ENCODE results near the gene LARGE2.

LARGE2 gene

DNA sequence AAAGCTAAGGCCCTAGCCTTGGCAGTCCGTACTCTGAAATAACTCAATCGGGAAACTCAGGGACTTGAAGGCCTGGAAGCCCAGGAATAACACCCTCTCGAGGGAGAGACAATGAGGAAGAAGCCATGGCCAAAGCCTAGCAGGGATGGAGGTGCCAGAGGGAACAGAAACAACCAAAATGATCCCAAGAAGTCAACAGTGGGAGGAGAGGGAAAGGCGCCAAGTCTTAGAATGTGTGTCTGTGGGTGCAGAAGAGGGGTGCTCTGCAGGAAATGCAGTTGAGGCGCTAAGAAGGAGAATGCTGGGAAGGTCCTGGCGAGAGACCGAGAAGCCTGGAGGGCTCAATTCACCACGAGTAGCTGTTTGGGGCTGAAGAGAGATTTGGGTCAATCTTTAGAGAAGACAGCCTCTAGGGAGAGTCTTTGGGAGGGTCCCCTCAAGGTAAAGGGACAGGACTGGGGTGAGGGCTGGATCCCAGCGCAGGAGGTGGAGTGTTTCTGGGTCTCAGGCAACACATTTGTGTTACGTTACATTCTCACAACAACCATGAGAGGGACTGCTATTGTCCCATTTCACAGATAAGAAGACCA is 37.8 kb upstream of the LARGE2 start:
- TF ChIP-seq, protein P1, sequence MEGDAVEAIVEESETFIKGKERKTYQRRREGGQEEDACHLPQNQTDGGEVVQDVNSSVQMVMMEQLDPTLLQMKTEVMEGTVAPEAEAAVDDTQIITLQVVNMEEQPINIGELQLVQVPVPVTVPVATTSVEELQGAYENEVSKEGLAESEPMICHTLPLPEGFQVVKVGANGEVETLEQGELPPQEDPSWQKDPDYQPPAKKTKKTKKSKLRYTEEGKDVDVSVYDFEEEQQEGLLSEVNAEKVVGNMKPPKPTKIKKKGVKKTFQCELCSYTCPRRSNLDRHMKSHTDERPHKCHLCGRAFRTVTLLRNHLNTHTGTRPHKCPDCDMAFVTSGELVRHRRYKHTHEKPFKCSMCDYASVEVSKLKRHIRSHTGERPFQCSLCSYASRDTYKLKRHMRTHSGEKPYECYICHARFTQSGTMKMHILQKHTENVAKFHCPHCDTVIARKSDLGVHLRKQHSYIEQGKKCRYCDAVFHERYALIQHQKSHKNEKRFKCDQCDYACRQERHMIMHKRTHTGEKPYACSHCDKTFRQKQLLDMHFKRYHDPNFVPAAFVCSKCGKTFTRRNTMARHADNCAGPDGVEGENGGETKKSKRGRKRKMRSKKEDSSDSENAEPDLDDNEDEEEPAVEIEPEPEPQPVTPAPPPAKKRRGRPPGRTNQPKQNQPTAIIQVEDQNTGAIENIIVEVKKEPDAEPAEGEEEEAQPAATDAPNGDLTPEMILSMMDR (IDR thresholded peaks at IDR 0.05): no peak

DNA sequence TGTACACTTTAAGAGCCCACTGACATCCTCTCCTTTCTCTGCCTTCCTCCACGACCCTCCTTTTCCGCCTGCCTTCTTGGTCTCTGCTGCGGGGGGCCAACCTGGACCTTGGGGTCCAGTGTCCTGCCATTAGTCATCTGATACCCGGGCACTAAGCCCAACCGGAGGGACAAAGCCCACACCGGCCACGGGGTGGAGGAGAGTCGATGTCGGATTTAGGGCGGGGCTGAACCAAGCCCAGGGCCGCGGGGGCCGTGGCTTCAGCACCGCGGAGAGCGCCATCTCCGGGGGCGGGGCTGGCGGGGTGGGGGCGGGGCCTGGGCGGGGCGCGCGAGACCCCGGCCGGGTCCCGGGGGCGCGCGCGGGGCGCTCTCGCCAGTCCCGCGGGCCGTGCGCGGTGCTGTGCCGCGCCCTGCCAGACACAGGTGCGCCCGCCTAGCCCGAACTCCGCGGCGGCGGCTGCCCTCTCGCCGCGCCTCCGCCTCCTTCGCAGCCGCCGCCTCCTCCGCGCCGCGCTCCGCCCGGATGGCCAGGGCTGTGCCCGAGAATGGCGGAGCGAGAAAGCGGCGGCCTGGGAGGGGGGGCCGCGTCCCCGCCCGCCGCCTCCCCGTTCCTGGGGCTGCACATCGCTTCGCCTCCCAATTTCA is 37.1 kb upstream of the LARGE2 start, which contains the start of gene MAPK8IP1:
TSS of gene MAPK8IP1 (plus strand) at position 378 of the 647 bp plus-strand sequence. CDS start at position 548, 170 bp downstream.
- TF ChIP-seq, protein P1 (IDR thresholded peaks at IDR 0.05): no peak

DNA sequence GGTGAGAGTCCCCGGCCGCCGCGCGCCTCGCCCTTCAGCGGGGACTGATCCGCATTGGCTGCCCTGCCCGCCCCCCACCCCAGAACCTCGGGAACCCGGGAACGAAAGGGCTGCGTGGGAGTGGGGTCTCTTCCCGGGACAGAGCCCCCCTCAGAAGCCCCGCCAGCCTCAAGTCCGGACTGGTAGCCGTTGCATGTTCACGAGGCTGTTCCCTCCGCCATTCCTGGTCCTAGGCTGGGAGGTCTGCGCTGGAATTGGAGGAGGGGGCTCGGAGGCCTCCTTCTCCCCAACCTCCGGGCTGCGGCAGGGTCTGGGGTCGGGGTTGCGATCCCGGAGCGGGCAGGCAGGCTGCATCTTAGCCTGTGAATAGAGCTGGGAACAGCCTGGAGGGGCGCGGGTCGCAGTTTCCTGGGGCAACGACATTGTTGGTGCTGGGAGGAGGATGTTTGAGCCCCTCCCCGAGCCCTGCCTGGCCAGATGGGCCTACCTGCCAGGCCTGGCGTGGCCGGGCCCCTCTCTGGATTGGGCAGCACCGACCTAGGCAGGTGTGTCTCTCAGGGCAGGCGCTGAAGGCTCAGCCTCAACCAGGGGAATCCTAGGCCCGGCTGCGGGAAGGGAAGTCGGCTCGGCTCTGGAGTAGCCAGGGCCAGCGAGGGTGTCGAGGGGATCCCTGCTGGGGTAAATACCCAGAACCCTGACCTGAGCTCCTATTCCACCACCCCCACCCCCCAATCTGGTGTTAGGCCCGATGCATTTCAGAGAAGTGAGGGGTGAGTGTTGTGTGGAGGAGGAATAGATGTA is 36.3 kb upstream of the LARGE2 start:
- TF ChIP-seq, protein P1 (IDR thresholded peaks at IDR 0.05): no peak

DNA sequence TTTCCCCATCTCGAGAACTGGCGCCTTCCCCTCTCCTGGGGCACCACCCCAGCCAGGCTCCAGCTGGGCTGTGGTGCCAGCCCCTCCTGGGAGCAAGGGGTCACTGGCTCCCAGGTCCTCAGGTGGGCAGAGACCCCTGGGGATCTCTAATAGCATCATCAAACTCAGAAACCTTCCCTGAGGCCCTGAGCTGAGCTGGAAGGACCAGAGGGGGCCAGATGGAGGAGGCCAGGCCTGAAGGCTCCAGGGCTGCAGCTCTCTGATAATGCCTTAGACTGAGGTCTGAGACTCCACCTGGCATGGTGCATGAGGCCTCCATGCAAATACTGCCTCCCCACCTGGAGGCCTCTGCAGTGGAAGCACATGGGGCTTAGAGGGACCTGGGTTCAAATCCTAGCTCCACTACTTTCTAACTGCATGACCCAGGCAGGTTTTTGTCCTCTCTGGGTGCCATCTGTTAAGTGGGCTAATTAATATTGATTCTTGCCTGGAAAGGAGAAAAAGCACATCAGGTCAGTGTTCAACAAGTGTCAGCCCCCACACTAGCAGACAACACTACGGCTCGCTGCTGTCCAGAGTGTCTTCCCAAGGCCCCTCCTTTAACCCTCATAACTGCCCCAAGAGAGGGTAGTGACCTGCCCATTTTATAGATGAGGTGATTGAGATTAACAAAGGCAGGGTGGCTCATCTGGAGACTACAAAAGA is 35.5 kb upstream of the LARGE2 start:
- TF ChIP-seq, protein P1 (IDR thresholded peaks at IDR 0.05): no peak

DNA sequence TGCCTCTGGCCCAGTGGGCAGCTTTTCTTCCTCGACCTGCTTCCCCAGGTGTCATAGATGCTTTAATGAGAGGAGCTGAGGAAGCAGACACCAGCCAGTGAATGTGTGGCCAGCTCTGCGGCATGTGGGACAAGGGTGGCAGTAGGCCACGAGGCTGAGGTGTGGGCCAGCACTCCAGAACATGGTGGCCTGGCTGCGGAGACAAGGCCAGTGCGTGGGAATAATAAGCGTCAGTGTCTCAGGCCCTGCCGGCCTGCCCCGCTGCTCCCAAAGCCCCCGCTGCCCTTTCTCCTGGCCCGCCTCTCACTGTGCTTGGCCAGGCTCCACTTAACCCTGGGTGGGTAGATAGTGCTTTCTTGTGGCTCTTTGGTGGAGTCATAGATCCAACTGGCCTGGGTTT is 34.9 kb upstream of the LARGE2 start:
- TF ChIP-seq, protein P1 (IDR thresholded peaks at IDR 0.05): no peak

DNA sequence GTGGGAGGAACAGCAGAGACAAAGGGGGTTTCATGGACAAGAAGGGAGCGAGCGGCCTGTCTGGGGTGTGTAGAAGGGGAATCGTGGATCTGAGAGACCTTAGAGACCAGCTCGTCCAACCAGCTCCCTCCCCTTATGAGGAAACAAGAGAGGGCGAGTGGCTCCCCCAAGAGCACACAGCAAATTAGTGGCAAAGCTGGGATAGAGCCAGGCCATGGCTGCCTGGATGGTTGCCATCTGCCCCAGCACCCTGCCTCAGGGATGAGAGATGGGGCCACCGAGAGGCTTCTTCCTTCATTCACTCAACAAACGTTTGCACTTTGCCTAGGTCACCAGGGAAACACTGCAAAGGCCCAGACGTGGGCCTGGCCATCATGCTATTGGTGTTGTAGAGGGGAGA is 32.9 kb upstream of the LARGE2 start:
- TF ChIP-seq, protein P1 (IDR thresholded peaks at IDR 0.05): no peak

DNA sequence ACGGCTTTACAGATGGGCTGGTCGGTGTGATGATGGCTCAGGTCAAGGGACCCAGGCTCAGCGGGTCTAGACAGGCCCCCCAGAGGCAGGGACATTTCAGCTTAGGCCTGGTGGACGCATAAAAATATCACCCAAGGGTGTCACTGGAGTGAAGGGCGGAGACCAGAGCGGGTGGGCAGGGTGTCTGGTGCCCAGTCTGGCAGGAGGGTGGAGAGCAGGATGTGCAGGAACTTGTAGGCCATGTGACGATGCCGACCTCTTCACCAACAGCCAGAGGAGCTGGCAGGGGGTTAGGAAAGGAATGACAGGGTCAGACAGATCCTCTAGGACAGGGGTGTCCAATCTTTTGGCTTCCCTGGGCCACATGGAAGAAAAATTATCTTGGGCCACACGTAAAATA is 32.5 kb upstream of the LARGE2 start:
- TF ChIP-seq, protein P1 (IDR thresholded peaks at IDR 0.05): no peak

All from LNCAP (cell line).